BLaER1 treated with 17β-estradiol and CSF1 and Interleukin-3, amounts not matched to agents 10 nM and 100 nM (cell line): ENCODE data around the gene AOX1.
"Not testable (repeated sequence)": the region's sequence is repeated elsewhere in the genome, so short reads cannot be mapped to it uniquely, and the experiment has no call there.

ENCODE experiments used
- H3K27ac ChIP-seq, 11 experiments: shearing (Covaris generic); formaldehyde crosslinking; 2 replicates each; pipeline ENCODE4 v1.8.1; 2022
- H3K27me3 ChIP-seq, 11 experiments: shearing (Covaris generic); formaldehyde crosslinking; 2 replicates each; pipeline ENCODE4 v1.8.1; 2022
- H3K36me3 ChIP-seq, 11 experiments: shearing (Covaris generic); formaldehyde crosslinking; 2 replicates each; pipeline ENCODE4 v1.8.1; 2022
- H3K4me1 ChIP-seq, 10 experiments: shearing (Covaris generic); formaldehyde crosslinking; 2 replicates each; pipeline ENCODE4 v1.8.1; 2022
- H3K4me2 ChIP-seq, 11 experiments: shearing (Covaris generic); formaldehyde crosslinking; 2 replicates each; pipeline ENCODE4 v1.8.1; 2022
- H3K4me3 ChIP-seq, 10 experiments: shearing (Covaris generic); formaldehyde crosslinking; 2 replicates each; pipeline ENCODE4 v1.8.1; 2022
- H3K9ac ChIP-seq, 11 experiments: shearing (Covaris generic); formaldehyde crosslinking; 2 replicates each; pipeline ENCODE4 v1.8.1; 2022
- H3K9me3 ChIP-seq, 11 experiments: shearing (Covaris generic); formaldehyde crosslinking; replicated peaks in 1 of 11; 2 replicates each; pipeline ENCODE4 v1.8.1; 2022
- H4K20me1 ChIP-seq, 11 experiments: shearing (Covaris generic); formaldehyde crosslinking; 2 replicates each; pipeline ENCODE4 v1.8.1; 2022
- Cebpa-rat ChIP-seq, 11 experiments: shearing (Covaris generic); IDR thresholded peaks; 2 replicates each; pipeline ENCODE4 v1.8.1; 2022

Gene AOX1

GRCh38 chr2:200679535-200679934 lies 93.7 kb downstream of the AOX1 start:
- Histone ChIP-seq H3K9me3 (no peaks in the 10 kb centered on the region), H3K9ac (no peak overlapping the region), H4K20me1 (no peaks in the 10 kb centered on the region), H3K27ac (no peak overlapping the region), H3K27me3 (no peaks in the 10 kb centered on the region), H3K4me2 (no peak overlapping the region), H3K36me3 (no peaks in the 10 kb centered on the region), H3K4me3 (no peak overlapping the region), H3K4me1 (no peaks in the 10 kb centered on the region)
- TF ChIP-seq Cebpa-rat (IDR thresholded peaks at IDR 0.05), result no peak

- Histone ChIP-seq H3K4me2 (no peak overlapping the region), H3K9ac (no peak overlapping the region), H3K4me3 (no peak overlapping the region), H3K9me3 (peaks cover 6 to 20% (median 18%) of the 10 kb centered on the region in 11 experiments; a peak in 19 of 22 replicates), H3K36me3 (no peaks in the 10 kb centered on the region), H3K27ac (no peak overlapping the region), H3K4me1 (no peaks in the 10 kb centered on the region), H3K27me3 (no peaks in the 10 kb centered on the region), H4K20me1 (no peaks in the 10 kb centered on the region)
- TF ChIP-seq Cebpa-rat (IDR thresholded peaks at IDR 0.05), result no peak
Measured at GRCh38 chr2:200681697-200682096, 95.9 kb downstream of the AOX1 start.

DNA sequence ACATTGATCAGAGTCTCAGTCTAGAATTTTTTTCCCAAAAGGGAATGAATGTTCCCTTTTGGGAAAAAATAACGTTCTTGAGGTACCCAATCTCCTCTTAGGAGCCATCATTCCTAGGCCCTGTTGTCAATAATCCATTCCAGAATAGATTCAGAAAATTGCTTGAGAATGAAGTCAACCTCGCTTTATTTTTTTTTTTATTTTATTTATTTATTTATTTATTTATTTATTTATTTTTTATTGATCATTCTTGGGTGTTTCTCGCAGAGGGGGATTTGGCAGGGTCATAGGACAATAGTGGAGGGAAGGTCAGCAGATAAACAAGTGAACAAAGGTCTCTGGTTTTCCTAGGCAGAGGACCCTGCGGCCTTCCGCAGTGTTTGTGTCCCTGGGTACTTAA lies 96.6 kb downstream of the AOX1 start:
- H3K4me1 ChIP-seq, H3K4me3 ChIP-seq, H3K27ac ChIP-seq, H3K4me2 ChIP-seq, H4K20me1 ChIP-seq, H3K9ac ChIP-seq, H3K36me3 ChIP-seq, H3K27me3 ChIP-seq: not testable (repeated sequence)
- H3K9me3 ChIP-seq, result peaks cover 6 to 24% (median 18%) of the 10 kb centered on the region in 11 experiments; a peak in 19 of 22 replicates

- Histone ChIP-seq H3K9ac (peak overlapping the region in 5 of 11 experiments; percentile 13 to 61 (median 41); a peak in 7 of 22 replicates), H3K4me3 (no peak overlapping the region), H4K20me1 (no peaks in the 10 kb centered on the region), H3K27ac (peak overlapping the region; percentile 27 to 83 (median 66); a peak in 21 of 22 replicates), H3K9me3 (peaks cover 6 to 43% (median 19%) of the 10 kb centered on the region in 11 experiments; a peak in 19 of 22 replicates), H3K4me2 (peak overlapping the region; percentile 50 to 73 (median 62)), H3K27me3 (no peaks in the 10 kb centered on the region), H3K4me1 (peaks cover 23 to 34% (median 29%) of the 10 kb centered on the region in 10 experiments), H3K36me3 (no peaks in the 10 kb centered on the region)
- TF ChIP-seq Cebpa-rat (IDR thresholded peaks at IDR 0.05), result peak in 2 of 11 experiments; percentile 29 to 33; a peak in 2 of 22 replicates
Measured at GRCh38 chr2:200687922-200688920, 102.4 kb downstream of the AOX1 start.

- Histone ChIP-seq H3K27me3 (no peaks in the 10 kb centered on the region), H3K36me3 (no peaks in the 10 kb centered on the region), H3K4me1 (peaks cover 32 to 43% (median 38%) of the 10 kb centered on the region in 10 experiments), H3K9me3 (peaks cover 6 to 43% (median 19%) of the 10 kb centered on the region in 11 experiments; a peak in 19 of 22 replicates), H3K9ac (peak overlapping the region in 6 of 11 experiments; percentile 13 to 61 (median 42); a peak in 10 of 22 replicates), H3K27ac (peak overlapping the region; percentile 27 to 83 (median 66); a peak in 21 of 22 replicates), H3K4me2 (peak overlapping the region; percentile 50 to 73 (median 62)), H3K4me3 (no peak overlapping the region), H4K20me1 (no peaks in the 10 kb centered on the region)
- TF ChIP-seq Cebpa-rat (IDR thresholded peaks at IDR 0.05), result peak in 4 of 11 experiments; percentile 17 to 62 (median 32); a peak in 5 of 22 replicates
Measured at GRCh38 chr2:200689115-200689514, 103.3 kb downstream of the AOX1 start.

DNA sequence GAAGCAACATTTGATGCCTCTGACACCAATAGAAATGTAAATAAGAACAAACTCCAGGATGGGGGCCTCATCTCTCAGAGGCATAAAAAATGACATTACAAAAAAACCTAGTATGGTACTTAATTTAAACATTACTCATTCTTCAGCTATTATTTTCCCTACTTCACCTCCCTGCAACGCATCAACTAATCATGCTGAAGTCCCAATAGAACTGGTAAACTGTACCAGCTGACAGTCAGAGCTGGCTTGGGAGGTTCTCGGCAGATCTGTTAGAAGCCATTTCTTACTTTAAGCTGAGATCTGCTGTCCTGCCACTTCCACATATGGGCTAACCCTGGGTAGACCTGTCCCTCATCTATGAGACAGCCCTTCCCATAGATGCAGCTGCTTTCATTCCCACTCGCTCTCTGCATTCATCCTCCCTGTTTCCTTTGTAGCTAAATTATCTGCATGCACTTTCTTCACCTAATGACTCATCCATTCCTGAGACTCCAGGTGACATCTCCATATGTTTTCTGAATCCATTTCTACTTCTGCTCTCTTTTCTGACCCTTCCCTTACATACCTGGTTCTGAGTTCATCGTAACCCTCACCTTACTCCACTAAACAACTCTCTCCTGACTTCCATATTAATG lies 108.1 kb downstream of the AOX1 start:
- Histone ChIP-seq H3K4me2 (peak overlapping the region; percentile 82 to 98 (median 90)), H3K4me3 (peak overlapping the region in 2 of 10 experiments; percentile 54 to 62; a peak in 3 of 20 replicates), H3K36me3 (no peaks in the 10 kb centered on the region), H3K9me3 (peaks cover 0 to 17% (median 0%) of the 10 kb centered on the region in 11 experiments; a peak in 5 of 22 replicates), H3K27ac (peak overlapping the region in 10 of 11 experiments; percentile 23 to 98 (median 90); a peak in 19 of 22 replicates), H3K4me1 (peaks cover 65 to 69% (median 67%) of the 10 kb centered on the region in 10 experiments), H3K9ac (peak overlapping the region in 7 of 11 experiments; percentile 76 to 88 (median 83); a peak in 15 of 22 replicates), H4K20me1 (no peaks in the 10 kb centered on the region), H3K27me3 (no peaks in the 10 kb centered on the region)
- no peak for TF ChIP-seq Cebpa-rat (IDR thresholded peaks at IDR 0.05)

DNA sequence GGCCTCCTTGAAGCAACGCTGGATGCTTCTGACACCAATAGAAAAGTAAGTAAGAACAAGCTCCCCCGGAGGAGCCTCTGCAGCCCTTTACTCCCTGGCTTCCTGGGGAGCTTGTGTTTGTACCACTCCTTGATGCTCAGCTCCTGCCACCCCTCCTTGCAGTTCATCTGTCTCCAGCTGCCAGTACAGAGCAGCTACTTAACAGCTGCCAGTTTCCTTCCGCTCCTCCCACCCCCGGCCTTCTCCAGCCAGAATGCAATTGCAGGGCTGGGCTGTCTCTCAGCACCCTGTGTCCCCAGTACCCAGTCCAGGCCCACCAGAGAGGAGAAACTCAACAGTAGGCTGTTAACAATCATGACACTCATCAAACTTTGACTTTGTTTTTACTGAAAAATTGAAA lies 109.4 kb downstream of the AOX1 start:
- Histone ChIP-seq H3K27ac (peak overlapping the region; percentile 38 to 98 (median 90); a peak in 21 of 22 replicates), H3K36me3 (0 out of 22 replicates have a peak, but pooled peaks cover 0 to 4% (median 0%) of the 10 kb centered on the region in 11 experiments)

GRCh38 chr2:200695601-200696000 lies 109.8 kb downstream of the AOX1 start:
- H3K4me2 ChIP-seq, result peak overlapping the region; percentile 82 to 98 (median 90)

More for the DNA sequence above, 109.4 kb downstream of the AOX1 start:
- Histone ChIP-seq H3K9me3 (peaks cover 0 to 17% (median 0%) of the 10 kb centered on the region in 11 experiments; a peak in 5 of 22 replicates), H3K4me3 (peak overlapping the region in 8 of 10 experiments; percentile 11 to 62 (median 52); a peak in 13 of 20 replicates), H3K4me1 (peaks cover 57 to 74% (median 67%) of the 10 kb centered on the region in 10 experiments), H4K20me1 (no peaks in the 10 kb centered on the region), H3K27me3 (no peaks in the 10 kb centered on the region), H3K4me2 (peak overlapping the region; percentile 82 to 98 (median 90)), H3K9ac (peak overlapping the region; percentile 23 to 88 (median 78); a peak in 21 of 22 replicates)
- TF ChIP-seq Cebpa-rat (IDR thresholded peaks at IDR 0.05), result no peak

More at GRCh38 chr2:200695601-200696000, 109.8 kb downstream of the AOX1 start:
- Histone ChIP-seq H3K27me3 (no peaks in the 10 kb centered on the region), H3K9ac (peak overlapping the region; percentile 30 to 88 (median 78); a peak in 21 of 22 replicates), H3K4me1 (peaks cover 57 to 78% (median 69%) of the 10 kb centered on the region in 10 experiments), H3K27ac (peak overlapping the region; percentile 38 to 98 (median 90); a peak in 21 of 22 replicates), H3K36me3 (0 out of 22 replicates have a peak, but pooled peaks cover 0 to 4% (median 0%) of the 10 kb centered on the region in 11 experiments), H3K4me3 (peak overlapping the region in 8 of 10 experiments; percentile 33 to 62 (median 52); a peak in 17 of 20 replicates), H3K9me3 (peaks cover 0 to 17% (median 0%) of the 10 kb centered on the region in 11 experiments; a peak in 5 of 22 replicates), H4K20me1 (no peaks in the 10 kb centered on the region)
- TF ChIP-seq Cebpa-rat (IDR thresholded peaks at IDR 0.05), result no peak
